GM18511 (cell line): ENCODE data around the gene ANTXR2.
"Not testable (repeated sequence)": the region's sequence is repeated elsewhere in the genome, so short reads cannot be mapped to it uniquely, and the experiment has no call there.

Source experiments
- ATAC-seq: cut with Tn5 transposase; IDR thresholded peaks from one replicate; pipeline ENCODE4 v1.9.1; 2021; ENCODE audit warnings: mild to moderate bottlenecking, moderate library complexity; ENCODE audit not compliant: unreplicated experiment

Gene ANTXR2

DNA sequence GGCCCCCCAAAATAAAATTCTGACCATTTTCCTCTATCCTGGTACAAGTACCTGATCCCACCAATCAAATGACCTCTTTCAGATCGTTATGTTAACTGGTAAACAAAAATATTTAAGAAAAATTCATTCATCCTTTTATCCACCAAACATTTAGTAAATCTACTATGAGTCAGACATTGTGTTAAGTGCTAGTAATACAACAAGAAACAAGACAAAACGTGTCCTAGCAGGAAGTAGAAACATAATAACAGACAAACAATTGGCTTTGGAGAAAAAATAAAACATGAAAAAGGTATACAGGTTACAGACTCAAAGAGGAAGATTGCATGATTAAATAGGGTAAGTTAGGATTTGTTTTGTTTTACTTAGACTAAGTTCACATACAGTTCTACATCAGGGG is 43.7 kb downstream of the ANTXR2 start:
- ATAC-seq: no peak

DNA sequence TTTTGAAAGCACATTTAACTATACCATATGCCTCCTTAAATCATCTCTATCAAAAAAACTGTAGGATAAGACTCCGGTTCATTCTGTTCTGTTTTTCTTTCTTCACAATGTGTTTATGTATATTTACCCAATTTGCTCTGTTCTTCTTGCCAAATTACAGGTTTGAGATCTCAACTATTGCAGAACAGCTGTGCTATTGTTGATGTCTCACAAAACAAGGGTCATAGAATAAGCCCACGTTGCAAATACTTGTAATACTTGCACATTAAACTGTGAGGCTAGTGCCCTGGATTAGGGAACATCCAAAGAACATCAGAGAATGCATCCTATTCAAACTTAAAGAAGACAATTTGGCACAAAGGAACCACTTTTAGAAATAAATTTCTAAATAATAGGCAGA is 45.4 kb downstream of the ANTXR2 start:
- ATAC-seq: no peak

DNA sequence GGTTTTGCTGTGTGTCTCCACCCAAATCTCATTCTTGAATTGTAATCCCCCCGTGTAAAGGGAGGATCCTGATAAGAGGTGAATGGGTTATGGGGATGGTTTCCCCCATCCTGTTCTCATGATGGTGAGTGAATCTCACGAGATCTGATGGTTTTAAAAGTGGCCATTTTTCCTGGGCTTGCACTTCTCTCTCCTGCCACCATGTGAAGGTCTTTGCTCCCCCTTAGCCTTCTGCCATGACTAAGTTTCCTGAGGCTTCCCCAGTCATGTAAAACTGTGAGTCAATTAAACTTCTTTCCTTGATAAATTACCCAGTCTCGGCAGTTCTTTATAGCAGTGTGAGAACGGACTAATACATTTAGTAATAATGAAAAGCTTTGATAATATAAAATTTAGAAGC is 46.9 kb downstream of the ANTXR2 start:
- no peak for ATAC-seq

DNA sequence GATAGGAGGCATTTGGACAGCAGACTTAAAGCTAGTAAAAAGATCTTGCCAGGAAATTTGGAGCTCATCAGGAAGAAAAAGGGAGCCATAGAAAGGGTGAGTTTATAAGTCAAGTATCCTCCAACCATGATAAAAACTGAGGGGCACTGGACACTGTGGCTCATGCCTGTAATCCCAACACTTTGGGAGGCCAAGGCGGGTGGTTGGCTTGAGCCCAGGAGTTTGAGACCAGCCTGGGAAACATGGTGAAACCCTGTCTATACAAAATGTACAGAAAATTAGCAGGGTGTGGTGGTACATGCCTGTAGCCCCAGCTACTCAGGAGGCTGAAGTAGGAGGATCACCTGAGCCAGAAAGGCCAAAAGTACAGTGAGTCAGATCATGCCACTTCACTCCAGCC is 48.7 kb downstream of the ANTXR2 start:
- ATAC-seq: no peak

DNA sequence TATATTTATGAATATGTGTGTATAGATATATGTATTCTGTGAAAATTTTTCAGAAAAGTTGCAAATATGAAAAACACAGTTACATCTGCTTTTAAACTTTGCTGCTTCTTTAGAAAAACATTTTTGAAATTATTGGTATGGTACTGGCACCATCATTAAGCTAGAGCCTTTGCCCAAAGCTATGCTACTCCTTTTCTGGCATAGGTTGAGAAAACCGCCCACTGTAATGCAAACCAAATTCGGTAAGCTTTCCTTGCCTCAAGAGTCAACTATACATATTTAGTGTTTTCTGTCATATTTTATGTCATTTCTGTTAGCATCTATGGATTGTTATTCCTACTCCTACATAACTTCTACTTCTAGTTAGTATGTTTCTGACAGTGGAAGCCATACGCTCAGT is 50.7 kb downstream of the ANTXR2 start:
- ATAC-seq: no peak

DNA sequence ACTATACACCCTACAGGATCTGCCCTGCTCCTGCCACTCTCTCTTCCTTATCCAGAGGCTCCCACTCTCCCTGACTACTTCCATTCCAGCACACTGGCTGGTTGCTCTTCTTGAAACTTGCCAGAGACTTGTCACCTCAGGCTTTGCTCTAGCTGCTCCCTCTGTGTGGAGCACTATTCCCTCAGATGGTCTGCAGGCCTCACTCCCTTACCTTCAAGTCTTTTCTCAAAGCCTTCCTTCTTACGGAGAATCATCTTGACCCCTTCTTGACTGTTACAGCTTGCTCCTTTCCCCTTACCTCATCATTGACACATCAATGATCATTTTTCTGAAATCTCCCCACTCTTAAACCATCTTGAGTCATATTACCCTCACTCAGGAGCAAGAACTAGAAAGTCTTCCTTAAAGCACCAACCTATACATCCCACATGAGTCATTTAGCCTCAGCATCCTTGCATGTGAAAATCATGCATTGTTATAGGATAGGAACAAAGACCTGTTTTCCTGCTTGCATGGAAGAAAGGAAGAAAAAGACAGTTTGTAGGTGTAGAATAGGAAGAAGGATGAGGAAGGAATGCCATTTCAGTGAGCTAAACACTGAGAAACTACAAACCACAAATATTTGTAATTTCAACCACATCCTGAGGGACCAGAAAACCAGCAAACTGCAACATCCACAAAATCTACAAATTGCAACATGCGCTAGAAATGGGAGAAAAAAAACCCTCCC is 55.7 kb downstream of the ANTXR2 start:
- ATAC-seq: peak; percentile 88

DNA sequence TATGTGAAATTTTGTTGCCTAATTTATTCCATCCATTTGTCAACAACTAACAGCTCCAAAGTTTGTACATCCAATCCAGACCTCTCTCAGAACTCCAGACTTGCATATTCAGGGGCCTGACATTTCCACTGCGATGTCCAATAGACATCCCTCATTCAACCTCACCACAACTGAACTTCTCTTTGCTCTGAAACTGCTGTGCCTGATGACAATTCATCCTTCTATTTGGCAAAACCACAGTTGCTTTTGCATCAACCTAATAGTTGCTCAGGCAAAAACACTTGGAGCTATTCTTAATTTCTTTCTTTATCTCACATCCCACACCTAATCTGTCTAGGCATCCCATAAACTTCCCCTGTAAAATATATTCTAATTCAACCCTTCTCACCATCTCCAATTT is 56.5 kb downstream of the ANTXR2 start:
- peak; percentile 4 for ATAC-seq

DNA sequence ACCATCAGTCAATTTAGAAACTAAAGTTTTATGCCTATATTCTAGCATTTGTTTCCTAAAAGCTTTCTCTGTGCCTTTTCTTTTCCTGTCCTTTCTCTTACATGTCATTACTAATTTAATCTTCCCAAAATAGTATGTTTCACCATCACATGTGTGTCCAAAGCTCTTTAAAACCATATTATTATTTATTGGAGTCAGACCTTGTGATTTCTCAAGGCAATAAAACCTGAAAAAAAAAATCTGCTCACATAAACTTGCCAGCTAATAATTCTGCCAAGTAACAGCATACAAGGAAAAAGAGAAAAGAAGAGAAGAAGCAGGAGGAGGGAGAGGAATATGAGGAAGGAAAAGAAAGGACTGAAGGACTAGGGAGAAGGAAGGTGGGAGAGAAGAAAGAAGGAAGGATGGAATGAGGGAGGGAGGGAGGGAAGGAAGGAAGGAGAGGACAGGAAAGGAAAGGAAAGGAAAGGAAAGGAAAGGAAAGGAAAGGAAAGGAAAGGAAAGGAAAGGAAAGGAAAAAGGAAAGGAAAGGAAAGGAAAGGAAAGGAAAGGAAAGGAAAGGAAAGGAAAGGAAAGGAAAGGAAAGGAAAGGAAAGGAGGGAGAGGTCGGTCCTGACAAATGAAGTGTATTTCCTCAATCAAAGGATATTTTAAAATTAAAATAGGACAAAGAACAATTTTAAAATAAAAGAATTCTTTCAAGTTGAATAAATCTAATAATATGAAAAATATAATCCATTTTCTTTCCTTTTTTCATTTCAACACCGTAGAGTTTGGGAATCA is 57.4 kb downstream of the ANTXR2 start:
- ATAC-seq: no peak

DNA sequence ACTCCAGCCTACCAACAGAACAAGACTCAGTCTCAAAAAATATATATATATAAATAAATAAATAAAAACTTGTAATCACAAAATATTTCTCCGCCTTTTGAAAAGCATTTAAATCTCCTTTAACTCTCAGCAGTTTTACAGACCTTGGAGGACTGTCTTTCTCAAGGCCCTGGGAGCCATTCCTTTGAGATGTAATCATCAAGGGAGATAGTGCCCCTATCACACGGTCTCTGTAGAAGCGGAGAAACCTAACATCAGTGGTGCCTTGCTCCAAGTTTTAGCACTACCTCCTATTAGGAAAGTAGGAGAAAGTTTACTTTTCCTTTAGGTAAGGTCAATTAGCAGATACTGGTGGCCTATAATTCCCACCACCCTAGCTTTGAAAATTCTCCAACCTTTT is 58.5 kb downstream of the ANTXR2 start:
- ATAC-seq: no peak

DNA sequence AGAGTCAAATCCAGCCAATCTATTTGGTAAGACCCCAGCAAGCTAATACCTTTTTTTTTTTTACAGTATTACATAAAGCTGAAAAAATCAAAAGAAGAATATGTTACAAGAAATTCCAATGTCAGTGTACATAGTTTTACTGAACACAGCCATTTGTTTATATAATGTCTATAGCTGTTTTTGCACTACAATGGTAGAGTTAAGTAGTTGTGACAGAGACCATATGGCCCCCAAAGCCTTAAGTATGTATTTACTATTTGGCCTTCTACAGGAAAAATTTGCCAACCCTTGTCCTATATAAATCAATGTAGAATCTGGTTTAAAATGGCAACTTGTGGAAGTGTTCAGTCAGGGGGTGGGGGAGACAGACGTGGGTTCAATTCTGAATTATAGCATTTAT is 60.7 kb downstream of the ANTXR2 start:
- no peak for ATAC-seq

DNA sequence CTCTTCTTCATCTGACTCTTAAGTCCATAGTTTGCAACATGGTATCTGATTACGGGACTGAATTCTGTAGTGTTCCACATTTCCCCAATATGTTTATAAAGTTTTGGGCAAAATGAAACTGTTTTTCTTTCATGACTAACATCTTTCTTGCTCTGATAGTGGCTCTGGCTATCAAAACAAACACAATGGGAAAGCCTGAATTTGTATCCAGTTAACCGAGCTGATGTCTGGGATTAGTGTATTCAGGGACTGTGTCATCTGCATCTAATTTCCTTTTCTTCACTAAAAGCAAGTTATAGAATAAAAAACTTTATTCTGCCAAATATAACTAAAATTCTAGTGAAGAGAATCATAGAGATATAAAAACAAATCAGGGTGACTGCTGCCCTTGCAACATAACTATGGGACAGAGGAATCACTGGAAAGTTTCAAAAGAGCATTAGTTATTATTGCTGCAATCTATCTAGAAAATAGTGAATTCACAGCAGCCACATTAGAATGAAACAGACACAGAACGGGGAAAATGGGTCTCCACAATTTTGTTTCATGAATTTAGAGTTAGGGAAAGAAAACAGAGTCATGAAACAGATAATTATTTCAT is 61.3 kb downstream of the ANTXR2 start:
- no peak for ATAC-seq

DNA sequence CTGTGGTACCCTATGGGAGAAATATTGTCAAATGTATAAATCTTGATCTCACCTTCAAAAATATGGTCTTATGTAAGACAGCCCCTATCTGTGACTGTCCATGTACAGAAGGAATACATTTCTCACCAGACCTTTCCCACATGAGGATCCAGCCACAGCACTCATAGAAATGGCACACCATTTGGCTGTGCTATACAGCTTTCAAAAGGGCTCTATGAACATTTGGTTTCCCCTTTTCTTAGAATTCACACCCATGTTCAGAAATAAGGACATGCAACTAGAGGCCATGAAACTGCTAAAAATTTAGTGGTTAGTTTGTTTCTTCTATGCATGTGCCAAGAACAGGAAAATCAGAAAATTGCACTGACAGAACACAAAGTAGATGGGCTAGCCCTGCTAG is 62.7 kb downstream of the ANTXR2 start:
- no peak for ATAC-seq

DNA sequence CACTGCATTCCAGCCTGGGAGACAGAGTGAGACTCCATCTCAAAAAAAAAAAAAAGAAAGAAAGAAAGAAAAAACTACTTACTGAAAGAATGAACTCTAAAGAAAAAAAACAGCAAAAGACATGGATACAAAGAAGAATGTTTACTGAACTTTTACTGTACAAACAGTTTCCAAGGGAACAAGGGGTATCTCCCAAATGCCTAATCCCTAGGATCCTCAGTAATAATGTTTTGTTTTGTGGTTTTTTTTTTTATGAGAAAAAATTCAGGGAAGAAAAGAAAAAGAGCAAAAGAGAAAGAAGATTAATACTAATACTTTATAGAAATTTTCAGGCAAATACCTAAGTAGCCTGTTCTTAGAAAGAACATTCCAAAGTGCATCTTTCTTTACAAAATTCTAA is 63.2 kb downstream of the ANTXR2 start:
- no peak for ATAC-seq

DNA sequence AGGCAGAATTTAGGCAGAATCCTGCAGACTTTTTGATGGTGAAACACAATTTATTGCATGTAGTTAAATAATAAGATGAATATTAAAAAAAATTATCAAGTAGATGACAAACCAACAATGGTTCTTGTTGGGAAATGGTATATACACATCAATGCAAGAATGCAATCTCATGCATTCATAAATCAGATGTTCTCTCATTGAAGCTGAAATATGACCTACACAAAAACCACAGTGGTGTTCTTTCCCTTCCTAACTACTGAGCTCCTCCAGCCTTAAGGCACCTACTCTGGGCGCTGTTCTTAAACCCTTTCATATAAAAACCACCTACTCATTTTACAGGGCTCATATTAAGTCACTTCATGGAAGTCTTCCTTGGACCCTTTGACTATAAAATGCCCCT is 64.1 kb downstream of the ANTXR2 start:
- ATAC-seq: no peak

DNA sequence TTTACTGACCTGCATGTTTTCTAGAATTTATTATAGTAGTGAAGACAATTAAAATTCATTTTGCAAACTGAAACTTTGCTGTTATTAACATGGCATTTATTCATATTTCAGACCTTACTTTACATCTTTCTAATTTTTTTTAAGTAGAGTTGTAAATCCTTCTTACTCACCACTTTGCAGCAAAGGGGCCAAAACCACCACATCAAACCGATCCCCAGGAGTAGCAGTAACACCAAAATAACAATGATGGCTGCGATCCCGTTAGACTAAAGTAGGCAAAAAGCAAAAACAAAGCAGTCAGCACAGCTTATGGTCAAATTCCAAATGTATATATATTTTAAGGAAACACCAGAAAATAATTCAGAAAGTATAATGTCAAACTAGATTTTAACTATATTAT is 64.7 kb downstream of the ANTXR2 start:
- ATAC-seq: no peak

DNA sequence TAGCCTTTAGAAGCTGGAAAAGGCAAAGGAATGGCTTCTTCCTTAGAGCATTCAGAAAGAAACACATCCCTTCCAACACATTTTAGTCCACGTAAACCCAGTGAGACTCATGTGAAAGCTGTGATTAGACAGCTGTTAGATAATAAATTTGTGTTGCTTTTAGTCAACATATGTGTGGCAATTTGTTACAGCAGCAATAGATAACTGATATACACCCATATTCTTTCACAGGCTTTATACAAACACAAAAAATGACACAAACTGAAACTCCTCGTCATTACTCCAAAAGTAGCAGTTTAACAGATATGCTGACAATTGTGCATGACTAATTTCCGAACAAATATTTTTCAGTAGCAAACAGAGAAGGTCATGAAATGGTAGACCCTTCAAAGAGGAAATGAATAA is 65.3 kb downstream of the ANTXR2 start:
- peak; percentile 79 for ATAC-seq

DNA sequence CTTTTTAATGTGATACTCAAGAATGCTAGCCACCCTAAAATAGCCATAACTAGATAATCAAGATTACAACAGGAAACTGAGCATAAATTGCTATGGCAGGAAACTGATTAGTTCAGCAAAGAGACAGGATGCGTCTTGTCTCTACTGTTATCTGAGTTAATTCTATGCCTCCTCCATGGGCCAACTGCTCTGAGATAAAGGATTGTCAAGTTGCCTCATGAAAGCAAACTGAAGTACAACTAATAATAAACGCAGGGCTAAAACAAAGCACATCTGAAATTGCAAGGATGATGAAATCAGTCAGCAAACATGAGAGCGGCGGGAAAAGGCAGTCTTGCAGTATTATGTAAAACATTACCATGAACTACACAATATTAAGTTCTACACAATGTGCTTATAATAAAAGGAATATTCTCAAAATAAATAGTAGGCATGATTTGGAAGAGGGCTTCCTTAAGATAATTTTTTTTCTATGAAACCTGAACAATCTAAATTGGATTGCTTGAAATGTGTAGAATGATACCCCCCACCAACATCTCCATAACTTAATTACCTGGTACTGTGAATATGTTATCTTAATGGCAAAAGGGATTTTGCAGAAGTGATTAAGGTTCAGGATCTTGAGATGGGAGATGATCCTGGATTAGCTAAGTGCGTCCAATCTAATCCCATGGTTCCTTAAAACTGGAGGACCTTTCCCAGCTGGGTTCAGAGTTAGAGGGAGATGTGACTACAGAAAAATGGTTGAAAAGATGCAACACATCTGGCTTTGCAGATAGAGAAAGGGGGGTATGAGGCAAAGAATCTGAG is 65.9 kb downstream of the ANTXR2 start:
- no peak for ATAC-seq

DNA sequence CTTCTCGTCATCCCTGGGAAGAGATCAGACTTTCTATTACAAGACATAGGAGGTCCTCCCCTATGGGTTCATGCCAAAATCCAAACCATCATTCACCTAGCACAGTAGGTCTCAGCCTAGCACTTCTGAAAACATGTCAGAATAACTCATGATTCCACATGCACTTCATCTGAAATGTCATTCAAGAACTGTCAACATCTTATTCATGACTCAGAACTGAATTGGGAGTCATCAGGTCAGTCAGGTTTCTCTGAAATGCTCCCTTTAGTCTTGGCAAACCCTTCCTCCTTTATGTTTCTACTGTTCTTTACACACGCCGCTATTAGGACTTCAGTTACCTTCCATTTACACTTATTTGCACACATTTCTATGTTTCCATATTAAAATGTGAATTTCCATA is 67.2 kb downstream of the ANTXR2 start:
- no peak for ATAC-seq

DNA sequence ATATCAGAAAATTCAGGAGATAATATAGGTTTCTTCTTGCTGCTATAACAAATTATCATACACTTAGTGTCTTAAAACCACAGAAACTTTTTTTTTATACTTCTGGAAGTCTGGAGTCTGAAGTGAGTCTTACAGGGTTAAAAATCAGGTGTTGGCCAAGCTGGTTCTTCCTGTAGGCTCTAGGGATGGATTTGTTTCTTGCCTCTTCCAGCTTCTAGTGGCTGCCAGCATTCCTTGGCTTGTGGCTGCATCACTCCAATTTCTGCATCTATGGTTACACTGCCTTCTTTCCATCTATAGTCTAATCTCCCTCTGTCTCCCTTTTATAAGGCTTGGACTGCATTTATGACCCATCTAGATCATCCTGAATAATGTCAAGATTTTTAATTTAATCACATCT is 68.7 kb downstream of the ANTXR2 start:
- ATAC-seq: no peak

DNA sequence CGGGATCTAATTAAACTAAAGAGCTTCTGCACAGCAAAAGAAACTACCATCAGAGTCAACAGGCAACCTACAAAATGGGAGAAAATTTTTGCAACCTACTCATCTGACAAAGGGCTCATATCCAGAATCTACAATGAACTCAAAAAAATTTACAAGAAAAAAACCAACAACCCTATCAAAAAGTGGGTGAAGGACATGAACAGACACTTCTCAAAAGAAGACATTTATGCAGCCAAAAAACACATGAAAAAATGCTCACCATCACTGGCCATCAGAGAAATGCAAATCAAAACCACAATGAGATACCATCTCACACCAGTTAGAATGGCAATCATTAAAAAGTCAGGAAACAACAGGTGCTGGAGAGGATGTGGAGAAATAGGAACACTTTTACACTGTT is 70.5 kb downstream of the ANTXR2 start:
- not testable (repeated sequence) for ATAC-seq

DNA sequence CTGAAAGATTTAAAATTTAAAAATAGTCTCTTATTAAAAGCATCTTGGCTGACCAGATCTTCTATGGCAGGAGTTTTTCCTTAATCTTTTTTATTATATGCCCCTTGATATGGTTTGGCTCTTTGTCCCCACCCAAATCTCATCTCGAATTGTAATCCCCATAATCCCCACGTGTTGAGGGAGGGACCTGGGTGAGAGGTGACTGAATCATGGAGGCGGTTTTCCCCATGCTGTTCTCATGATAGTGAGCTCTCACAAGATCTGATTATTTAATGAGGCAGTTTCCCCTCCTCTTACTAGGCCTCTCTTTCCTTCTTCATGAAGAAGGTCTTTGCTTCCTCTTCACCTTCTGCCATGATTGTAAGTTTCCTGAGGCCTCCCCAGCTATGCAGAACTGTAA is 74.0 kb downstream of the ANTXR2 start:
- ATAC-seq: not testable (repeated sequence)
